H1 (cell line): Measurements from ENCODE around the gene PPP2R2B. TPM values are rescaled to one million over a fixed set of nuclear protein-coding genes. Genes with fewer than 3 reads are reported as not detected.

ENCODE experiments used
- CTCF ChIA-PET: fragments of 300-600 bp; sonication (Branson Sonifier 250); formaldehyde crosslinking; loops from one replicate; lab custom pipeline; 2021; ENCODE audit not compliant: partially characterized antibody; lab: Charles Lee
- POLR2A ChIA-PET: fragments of 300-600 bp; sonication (Branson Sonifier 250); formaldehyde crosslinking; loops from one replicate; lab custom pipeline; 2021; ENCODE audit warnings: inconsistent platforms; ENCODE audit not compliant: partially characterized antibody; lab: Charles Lee
- DNase-seq, 2 experiments: peaks; one replicate each; pipeline versions ENCODE4 v3.0.0 to v3.0.0-alpha.2; 2010 to 2022; ENCODE audit warnings: low spot score in 2 of 2, low read depth in 1 of 2, mixed read lengths in 1 of 2
- FAIRE-seq: peaks from 2 replicates; lab custom pipeline; 2011; peaks lifted over from hg19 to GRCh38; lab: Jason Lieb, UNC
- H2AFZ ChIP-seq: 2 replicates; pipeline ENCODE4 v1.8.1; 2012; ENCODE audit warnings: low read length, inconsistent platforms
- H2AK5ac ChIP-seq: 2 replicates; pipeline ENCODE4 v1.6.1; 2013; ENCODE audit warnings: low read depth, low read length
- H2BK120ac ChIP-seq: replicated peaks from 2 replicates; pipeline ENCODE3; 2013; ENCODE audit warnings: low read depth, low read length, inconsistent platforms
- H2BK12ac ChIP-seq: 2 replicates; pipeline ENCODE4 v1.6.1; 2013; ENCODE audit warnings: low read depth, low read length
- H2BK15ac ChIP-seq: 2 replicates; pipeline ENCODE4 v1.6.1; 2013; ENCODE audit warnings: low read length
- H2BK20ac ChIP-seq: 2 replicates; pipeline ENCODE4 v1.6.1; 2013; ENCODE audit warnings: low read length
- H2BK5ac ChIP-seq: 2 replicates; pipeline ENCODE4 v1.6.1; 2013; ENCODE audit warnings: low read depth, low read length
- H3K14ac ChIP-seq: 2 replicates; pipeline ENCODE4 v1.6.1; 2013; ENCODE audit warnings: inconsistent platforms; ENCODE audit not compliant: insufficient read length
- H3K18ac ChIP-seq: 2 replicates; pipeline ENCODE4 v1.6.1; 2013; ENCODE audit warnings: low read length; ENCODE audit errors: extremely low read depth
- H3K23ac ChIP-seq: 2 replicates; pipeline ENCODE4 v1.6.1; 2013; ENCODE audit warnings: inconsistent platforms; ENCODE audit not compliant: insufficient read length
- H3K23me2 ChIP-seq: 2 replicates; pipeline ENCODE4 v1.6.1; 2013; ENCODE audit warnings: low read depth, low read length
- H3K27ac ChIP-seq: 2 replicates; pipeline ENCODE4 v1.6.1; 2011; ENCODE audit warnings: low read depth, low read length, inconsistent platforms
- H3K27me3 ChIP-seq, 4 experiments: replicated peaks in 1 of 4; 1 replicate in 1 of 4; 2 replicates in 3 of 4; pipeline versions ENCODE4 v1.6.1 to v1.8.1; 2011 to 2013; ENCODE audit warnings: low read length in 3 of 4, mild to moderate bottlenecking in 3 of 4, inconsistent platforms in 2 of 4, mixed read lengths in 2 of 4, moderate library complexity in 1 of 4; ENCODE audit not compliant: control insufficient read depth in 3 of 4, insufficient read depth in 3 of 4; ENCODE audit errors: extremely low read depth in 1 of 4
- H3K36me3 ChIP-seq, 4 experiments: 2 replicates each; pipeline versions ENCODE4 v1.6.1 to v1.8.1; 2011 to 2013; ENCODE audit warnings: mild to moderate bottlenecking in 4 of 4, low read length in 3 of 4, moderate library complexity in 2 of 4, control low read depth in 1 of 4, inconsistent platforms in 1 of 4; ENCODE audit not compliant: insufficient read depth in 4 of 4, control insufficient read depth in 2 of 4
- H3K4ac ChIP-seq: replicated peaks from 2 replicates; pipeline ENCODE3; 2013; ENCODE audit warnings: low read length, low read depth, mixed read lengths, inconsistent platforms; ENCODE audit not compliant: insufficient read length
- H3K4me1 ChIP-seq, 4 experiments: replicated peaks in 1 of 4; 1 replicate in 1 of 4; 2 replicates in 3 of 4; pipeline versions ENCODE4 v1.6.1 to v1.8.1; 2011 to 2013; ENCODE audit warnings: low read length in 3 of 4, inconsistent platforms in 2 of 4, mixed read lengths in 1 of 4; ENCODE audit not compliant: insufficient read depth in 4 of 4, control insufficient read depth in 3 of 4
- H3K4me2 ChIP-seq, 2 experiments: 2 replicates each; pipeline versions ENCODE4 v1.6.1 to v1.8.1; 2011 to 2013; ENCODE audit warnings: low read depth in 2 of 2, low read length in 2 of 2, control low read depth in 1 of 2, inconsistent platforms in 1 of 2, mild to moderate bottlenecking in 1 of 2; ENCODE audit not compliant: insufficient read depth in 1 of 2
- H3K4me3 ChIP-seq, 4 experiments: fragments of 200-600, 300-600 bp in 1 of 4; sonication (generic), shearing (Covaris generic), sonication (Bioruptor Twin) in 1 of 4; 2 replicates each; pipeline versions ENCODE4 v1.5.1 to v1.8.1; 2011 to 2016; ENCODE audit warnings: low read length in 4 of 4, low read depth in 3 of 4, control low read depth in 2 of 4, inconsistent platforms in 2 of 4, mild to moderate bottlenecking in 2 of 4, mixed read lengths in 1 of 4, moderate library complexity in 1 of 4; ENCODE audit not compliant: insufficient read depth in 2 of 4; ENCODE audit errors: extremely low read depth in 1 of 4
- H3K56ac ChIP-seq: replicated peaks from 2 replicates; pipeline ENCODE3; 2013; ENCODE audit warnings: low read depth, mild to moderate bottlenecking, mixed read lengths, low read length, inconsistent platforms; ENCODE audit not compliant: insufficient read length
- H3K79me1 ChIP-seq: 2 replicates; pipeline ENCODE4 v1.6.1; 2013; ENCODE audit warnings: low read depth, low read length, control low read depth
- H3K79me2 ChIP-seq, 2 experiments: 2 replicates each; pipeline versions ENCODE4 v1.6.1 to v1.8.1; 2012 to 2013; ENCODE audit warnings: low read length in 2 of 2, mild to moderate bottlenecking in 2 of 2, inconsistent platforms in 1 of 2; ENCODE audit not compliant: insufficient read depth in 2 of 2, control insufficient read depth in 1 of 2
- H3K9ac ChIP-seq, 4 experiments: replicated peaks in 1 of 4; 1 replicate in 1 of 4; 2 replicates in 3 of 4; pipeline versions ENCODE4 v1.6.1 to v1.8.1; 2011 to 2013; ENCODE audit warnings: low read depth in 3 of 4, low read length in 3 of 4, control low read depth in 2 of 4, mild to moderate bottlenecking in 2 of 4, moderate library complexity in 2 of 4, inconsistent platforms in 1 of 4; ENCODE audit errors: extremely low read depth in 1 of 4
- H3K9me3 ChIP-seq, 2 experiments: 2 replicates each; pipeline versions ENCODE4 v1.6.1 to v1.8.1; 2012 to 2013; ENCODE audit warnings: mild to moderate bottlenecking in 2 of 2, moderate library complexity in 2 of 2, control low read depth in 1 of 2, inconsistent platforms in 1 of 2, low read depth in 1 of 2, low read length in 1 of 2, mixed read lengths in 1 of 2; ENCODE audit not compliant: insufficient read depth in 2 of 2
- H4K20me1 ChIP-seq, 2 experiments: replicated peaks in 1 of 2; 2 replicates each; pipeline versions ENCODE3 to v1.8.1; 2011 to 2013; ENCODE audit warnings: inconsistent platforms in 2 of 2, low read length in 2 of 2, mild to moderate bottlenecking in 1 of 2; ENCODE audit not compliant: insufficient read depth in 2 of 2, control insufficient read depth in 1 of 2
- H4K5ac ChIP-seq: 2 replicates; pipeline ENCODE4 v1.6.1; 2013; ENCODE audit warnings: low read length, low read depth, mixed read lengths, inconsistent platforms; ENCODE audit not compliant: insufficient read length
- H4K8ac ChIP-seq: 2 replicates; pipeline ENCODE4 v1.8.0; 2013; ENCODE audit warnings: mild to moderate bottlenecking, moderate library complexity, low read length, inconsistent platforms; ENCODE audit not compliant: insufficient read depth; ENCODE audit errors: extremely low read depth
- H4K91ac ChIP-seq: replicated peaks from 2 replicates; pipeline ENCODE3; 2013; ENCODE audit warnings: low read length, mixed read lengths, inconsistent platforms; ENCODE audit not compliant: insufficient read length
- GABPA ChIP-seq: IDR thresholded peaks from 2 replicates; pipeline ENCODE4 v1.6.1; 2011; ENCODE audit warnings: mild to moderate bottlenecking, low read length, moderate library complexity, borderline replicate concordance; ENCODE audit not compliant: insufficient read depth
- JUN ChIP-seq: IDR thresholded peaks from 2 replicates; pipeline ENCODE4 v1.6.1; 2011; ENCODE audit warnings: low read depth, mild to moderate bottlenecking, improper control_type of control experiment, low read length
- RAD21 ChIP-seq, 2 experiments: IDR thresholded peaks in 1 of 2; conservative IDR thresholded peaks in 1 of 2; 2 replicates each; pipeline ENCODE4 v1.6.1; 2011; ENCODE audit warnings: low read depth in 2 of 2, low read length in 2 of 2, improper control_type of control experiment in 1 of 2, inconsistent platforms in 1 of 2, mild to moderate bottlenecking in 1 of 2, moderate library complexity in 1 of 2
- RFX5 ChIP-seq: IDR thresholded peaks from 2 replicates; pipeline ENCODE4 v1.6.1; 2011; ENCODE audit warnings: low read depth, low read length, improper control_type of control experiment, borderline replicate concordance
- TAF7 ChIP-seq: optimal IDR thresholded peaks from 2 replicates; pipeline ENCODE3; 2011; ENCODE audit warnings: low read depth, mild to moderate bottlenecking, inconsistent platforms, low read length, moderate library complexity, borderline replicate concordance
- USF2 ChIP-seq: IDR thresholded peaks from 2 replicates; pipeline ENCODE4 v1.6.1; 2011; ENCODE audit warnings: low read length, improper control_type of control experiment
- WGBS, 2 experiments: shearing (Covaris generic) in 1 of 2; methylation state at CpG; one replicate each; pipeline versions ENCODE4 v1.1.6 to v1.1.7; 2013 to 2015; ENCODE audit warnings: low lambda C conversion rate in 2 of 2, mixed read lengths in 2 of 2, inconsistent platforms in 1 of 2, low coverage in 1 of 2, missing lambda C conversion rate in 1 of 2; ENCODE audit not compliant: insufficient replicate concordance in 2 of 2, insufficient coverage in 1 of 2, insufficient read length in 1 of 2; ENCODE audit errors: extremely low coverage in 1 of 2, missing lambda C conversion rate in 1 of 2; 5-methylcytosine and 5-hydroxymethylcytosine counted together
- polyA plus RNA-seq, 7 experiments: library from polyadenylated mRNA; depleted of rRNA in 3 of 7; stranded (reverse) in 5 of 7; unstranded in 2 of 7; fragments of >200 nt in 5 of 7; fragments of 200-250 nt in 2 of 7; gene quantifications; 1 replicate in 5 of 7; 2 replicates in 1 of 7; 4 replicates in 1 of 7; pipeline versions ENCODE4 v1.2.1 to v1.2.3, GENCODE V29; 2011 to 2013; ENCODE audit warnings: missing spikeins in 2 of 7, mixed read lengths in 2 of 7
- total RNA-seq: library from RNA; stranded (reverse); fragmentation: NEBNext Ultra II Directional; extraction: Animal tissue kit (Norgen Biotek cat#: 25700); gene quantifications from 2 replicates; pipeline ENCODE4 v1.2.1, GENCODE V29; 2021

The PPP2R2B gene
- total and polyA plus RNA-seq, 2 of the 8 experiments (the other 6 are each of a cell fraction or from before 2014, with no cell fraction given) = 21.1 to 37.1 TPM

GRCh38 chr5:146725025-146725424 lies 153.5 kb downstream of the PPP2R2B start:
- peaks cover 0 to 7% (median 0%) of the 10 kb centered on the region in 4 experiments; a peak in 1 of 7 replicates for H3K4me1 ChIP-seq
- H3K18ac ChIP-seq = no peak overlapping the region
- no peaks in the 10 kb centered on the region for H3K27me3 ChIP-seq
- ChIA-PET POLR2A (no interaction called here), CTCF (interaction anchor here (1.0 kb wide), 1 partner anchor 9 kb away, joined by 3 read pairs; no protein-coding TSS in a partner anchor)
- TF ChIP-seq RAD21 (IDR thresholded peaks at IDR 0.05 in 1 of 2, conservative IDR thresholded peaks at IDR 0.05 in 1 of 2; ENCODE audit: low read depth in 2 of 2, low read length in 2 of 2) (no peak), USF2 (no peak), JUN (no peak), RFX5 (no peak), GABPA (no peak), TAF7 (no peak)
- FAIRE-seq (no peak), DNase-seq (no peak)
- no peak overlapping the region for H2BK120ac ChIP-seq
- H3K23ac ChIP-seq = no peak overlapping the region
- WGBS, 2 experiments = 91% methylated on average over 4 of the region's 4 CpGs; no CpG with 5 or more reads in 1 of the 2 experiments
- H4K20me1 ChIP-seq = no peaks in the 10 kb centered on the region
- no peak overlapping the region for H4K91ac ChIP-seq
- no peak overlapping the region for H3K14ac ChIP-seq
- no peak overlapping the region for H2BK5ac ChIP-seq
- H3K4me2 ChIP-seq = no peak overlapping the region
- H2AK5ac ChIP-seq = no peak overlapping the region
- H2BK20ac ChIP-seq = no peak overlapping the region
- H3K79me2 ChIP-seq = no peaks in the 10 kb centered on the region
- no peak overlapping the region for H4K5ac ChIP-seq
- no peak overlapping the region for H3K4me3 ChIP-seq
- no peak overlapping the region for H3K4ac ChIP-seq
- no peak overlapping the region for H3K27ac ChIP-seq
- no peak overlapping the region for H2AFZ ChIP-seq
- H3K56ac ChIP-seq = no peak overlapping the region
- no peaks in the 10 kb centered on the region for H3K79me1 ChIP-seq
- H3K23me2 ChIP-seq = no peaks in the 10 kb centered on the region
- H3K9ac ChIP-seq = no peak overlapping the region
- H3K36me3 ChIP-seq = peaks cover 0 to 12% (median 0%) of the 10 kb centered on the region in 4 experiments; a peak in 3 of 8 replicates
- H2BK12ac ChIP-seq = no peak overlapping the region
- no peak overlapping the region for H4K8ac ChIP-seq
- no peak overlapping the region for H2BK15ac ChIP-seq
- H3K9me3 ChIP-seq = peaks cover 15 to 18% of the 10 kb centered on the region in 2 experiments
